ENCODE data around the gene CAPN14.
A peak's percentile ranks its signal among the peaks of the same experiment; 100 is the strongest.

Gene CAPN14

DNA sequence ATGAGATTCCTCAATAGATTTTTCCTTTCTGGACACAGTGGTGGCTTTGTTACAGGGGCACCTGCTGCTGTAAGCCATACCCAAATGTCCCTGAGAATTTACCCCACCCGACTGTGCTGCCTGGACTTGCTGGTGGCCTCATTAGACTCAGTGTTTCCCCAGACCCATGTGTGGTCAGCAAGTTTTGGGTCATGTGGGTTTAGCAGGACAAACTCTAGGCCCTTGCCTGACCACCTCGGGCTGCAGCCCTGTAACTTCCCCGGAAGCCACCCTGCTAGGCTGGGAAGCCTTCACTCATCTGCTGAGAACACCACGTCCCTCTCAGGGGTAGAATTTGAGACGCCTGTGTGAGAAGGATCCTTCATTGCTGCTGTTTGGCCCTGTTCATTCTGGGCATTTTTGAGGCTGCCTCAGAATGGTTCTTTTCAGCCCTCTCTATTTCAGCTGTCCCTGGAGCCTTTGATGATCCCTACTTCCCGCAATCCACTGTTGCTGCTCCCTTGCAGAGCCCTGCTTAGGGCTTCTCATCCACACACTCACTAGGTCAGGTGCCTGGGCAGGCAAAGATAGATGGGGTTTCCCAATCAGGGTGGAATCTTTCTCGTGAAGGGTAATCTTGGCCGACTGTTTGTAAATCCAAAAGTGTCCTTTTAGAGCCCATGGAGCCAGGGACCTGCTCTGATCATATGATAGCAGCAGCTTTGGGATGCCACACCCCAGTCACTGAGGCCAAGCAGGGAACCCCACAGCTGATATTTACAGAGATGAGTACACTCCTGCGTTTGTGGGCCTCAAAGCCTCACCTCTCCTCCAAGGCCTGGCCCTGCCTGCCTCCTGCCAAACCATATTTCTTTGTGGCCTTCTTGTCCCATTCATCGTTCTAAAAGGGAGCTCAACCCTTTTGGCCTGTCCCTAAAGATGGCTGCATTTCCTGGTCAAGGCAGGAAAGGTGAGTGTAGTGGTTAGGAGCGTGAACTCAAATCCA lies 23.4 kb upstream of the CAPN14 start:
- FAIRE-seq = no peak

DNA sequence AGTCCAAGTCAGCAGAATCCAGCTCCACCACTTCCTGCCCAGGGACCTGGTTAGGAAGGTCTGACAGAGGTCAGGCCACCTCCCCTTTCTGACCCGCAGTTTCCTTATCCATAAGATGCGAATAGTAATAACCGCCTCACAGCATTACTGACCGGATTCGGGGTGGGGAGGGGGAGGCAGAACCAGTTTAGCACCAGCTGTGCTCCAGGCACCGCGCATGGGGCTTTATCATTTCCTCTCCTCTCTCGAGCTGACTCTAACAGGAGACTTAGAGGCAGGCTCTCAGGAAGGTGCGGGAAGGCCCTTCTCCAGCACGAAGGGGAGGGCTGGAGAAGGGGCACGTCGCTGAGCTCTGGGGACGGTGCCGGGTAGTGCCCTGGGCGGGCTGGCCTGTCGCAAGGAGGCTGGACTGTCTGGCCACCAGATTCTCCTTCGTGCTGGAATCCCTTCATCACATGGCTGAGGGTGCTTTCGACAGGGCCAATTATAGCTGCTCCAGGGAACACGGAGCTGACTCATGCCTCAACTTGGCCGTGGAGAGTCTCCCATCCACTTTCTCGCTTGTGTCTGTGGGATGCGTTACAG lies 22.4 kb upstream of the CAPN14 start:
- FAIRE-seq = no peak

GRCh38 chr2:31238906-31239592 lies 21.7 kb upstream of the CAPN14 start:
- no peak for FAIRE-seq

GRCh38 chr2:31238126-31238905 lies 21.0 kb upstream of the CAPN14 start:
- FAIRE-seq = no peak

GRCh38 chr2:31237348-31238017 lies 20.2 kb upstream of the CAPN14 start:
- FAIRE-seq = peak; percentile 8

DNA sequence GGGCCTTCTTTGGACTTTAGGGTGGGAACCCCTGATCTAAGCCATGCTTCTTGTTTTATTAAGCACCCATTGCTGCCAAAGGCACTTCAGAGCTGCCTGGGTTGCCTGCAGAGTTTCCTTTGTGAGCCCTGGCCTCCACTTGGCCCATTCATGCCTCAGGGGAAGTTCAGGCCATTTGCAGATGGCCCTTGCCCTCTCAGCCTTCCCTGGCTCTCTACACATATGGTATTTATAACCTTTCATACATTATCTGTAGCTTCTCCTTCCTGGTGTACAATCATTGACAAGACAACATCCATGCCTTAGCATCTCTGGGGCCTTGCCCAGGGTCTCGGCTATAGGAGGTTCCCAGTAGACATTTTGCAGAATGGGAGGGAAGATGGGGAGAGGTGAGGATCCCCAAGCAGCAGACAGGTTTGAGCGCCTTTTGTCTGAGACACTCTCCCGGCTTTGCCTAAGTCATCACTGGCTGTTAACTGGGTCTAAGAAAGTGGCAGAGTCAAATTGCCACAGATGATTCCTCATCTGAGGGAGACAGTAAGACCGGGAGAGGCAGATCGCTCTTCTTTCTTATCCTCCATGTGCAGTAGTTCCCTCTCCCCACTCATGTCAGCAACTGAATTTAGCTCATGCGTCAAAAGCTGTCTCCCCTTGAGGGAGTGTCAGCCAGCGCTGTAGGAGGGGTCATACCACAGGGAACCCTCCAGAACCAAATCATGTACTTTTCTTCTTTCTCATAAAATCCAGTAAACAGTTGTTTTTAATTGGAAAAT lies 19.3 kb upstream of the CAPN14 start:
- no peak for FAIRE-seq

- no peak for FAIRE-seq
Measured at GRCh38 chr2:31235504-31235902, 18.2 kb upstream of the CAPN14 start.

GRCh38 chr2:31234683-31235503 lies 17.6 kb upstream of the CAPN14 start:
- FAIRE-seq = no peak

DNA sequence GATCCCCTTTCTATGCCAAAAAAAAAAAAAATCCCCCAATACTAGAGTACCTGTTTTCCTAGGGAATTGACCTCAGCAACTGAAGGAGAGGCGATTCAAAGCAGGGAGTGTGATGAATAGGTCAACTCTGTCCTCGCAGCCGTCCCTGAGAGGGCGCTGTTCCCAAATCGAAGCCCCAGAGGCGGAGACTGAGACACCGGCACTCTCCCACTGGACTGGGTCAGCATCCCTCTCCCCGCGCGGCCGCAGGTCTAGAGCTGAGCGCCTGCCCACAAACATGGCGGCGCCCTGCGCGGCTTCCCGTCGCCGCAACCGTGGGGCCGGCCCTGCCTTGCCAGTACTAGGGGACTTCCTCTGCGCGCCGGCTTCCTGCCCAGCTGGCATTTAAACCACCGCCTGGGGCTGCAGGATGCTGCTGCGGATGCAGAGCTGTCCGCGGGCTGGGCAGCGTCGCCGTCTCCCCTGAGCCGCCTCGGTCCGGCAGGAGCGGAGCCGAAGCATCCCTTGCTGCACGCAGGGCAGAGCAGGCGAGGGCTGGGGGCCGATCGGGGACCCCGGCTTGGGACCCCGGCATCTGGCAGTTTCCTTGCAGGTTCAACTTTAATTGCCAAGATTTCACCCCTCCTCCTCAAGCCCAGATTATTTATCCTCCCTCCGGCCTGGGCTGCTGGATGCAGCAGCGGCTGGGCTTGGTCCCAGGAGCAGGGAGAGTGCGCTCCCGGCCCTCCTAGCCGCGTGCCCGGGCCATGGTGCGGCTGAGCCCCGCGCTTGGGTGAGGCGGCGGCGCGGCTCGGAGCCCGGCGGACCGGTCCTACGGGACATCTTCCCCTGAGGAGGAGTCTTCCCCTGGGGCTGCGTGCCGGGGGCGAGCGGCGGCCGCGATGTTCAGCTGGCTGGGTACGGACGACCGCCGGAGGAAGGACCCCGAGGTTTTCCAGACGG lies 16.7 kb upstream of the CAPN14 start, which contains the start of gene EHD3:
EHD3 (plus strand) TSS at position 412 of the 942 bp plus-strand sequence; CDS start at position 882, 470 bp downstream.
- FAIRE-seq = peak; percentile 93

GRCh38 chr2:31233231-31233630 lies 15.9 kb upstream of the CAPN14 start:
- FAIRE-seq = no peak

GRCh38 chr2:31232586-31232985 lies 15.3 kb upstream of the CAPN14 start:
- FAIRE-seq = no peak

GRCh38 chr2:31231571-31232302 lies 14.4 kb upstream of the CAPN14 start:
- no peak for FAIRE-seq

DNA sequence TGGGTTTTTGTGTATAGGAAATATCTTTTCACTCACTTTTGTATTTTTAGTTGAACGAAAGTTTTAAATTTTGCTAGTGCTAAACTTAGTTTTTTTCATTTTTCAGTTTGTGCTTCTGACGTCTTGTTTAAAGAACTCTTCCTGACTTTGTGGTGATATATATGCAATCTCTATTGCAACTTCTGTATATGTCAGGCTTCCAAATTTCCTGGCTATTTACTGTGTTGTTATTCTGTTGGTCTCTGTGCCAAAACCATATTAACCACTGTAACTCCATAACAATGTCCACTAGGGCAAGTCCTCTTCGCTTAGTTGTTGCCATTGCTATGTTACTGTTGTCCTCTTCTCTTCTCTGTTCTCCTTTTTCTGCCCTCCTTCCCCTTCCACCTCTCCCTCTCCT lies 13.4 kb upstream of the CAPN14 start:
- no peak for FAIRE-seq

DNA sequence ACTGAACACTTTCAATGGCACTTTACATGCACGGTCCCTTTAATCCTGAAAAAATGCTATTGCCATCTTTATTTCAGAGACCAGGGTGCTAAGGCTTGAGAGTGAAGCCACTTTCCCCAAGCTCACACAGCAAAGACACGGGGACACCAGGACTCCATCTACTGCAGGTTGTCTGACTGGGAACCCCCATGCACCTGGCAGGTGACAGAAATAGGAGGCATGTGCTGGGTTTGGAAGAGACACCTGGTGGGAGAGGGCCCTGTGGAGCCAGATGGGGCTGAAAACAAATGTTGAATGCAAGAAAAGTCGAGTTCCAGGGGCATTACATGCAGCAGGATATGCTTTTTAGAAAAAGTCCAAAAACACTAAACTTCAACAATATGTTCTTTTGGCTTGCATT lies 11.4 kb upstream of the CAPN14 start:
- FAIRE-seq = no peak

DNA sequence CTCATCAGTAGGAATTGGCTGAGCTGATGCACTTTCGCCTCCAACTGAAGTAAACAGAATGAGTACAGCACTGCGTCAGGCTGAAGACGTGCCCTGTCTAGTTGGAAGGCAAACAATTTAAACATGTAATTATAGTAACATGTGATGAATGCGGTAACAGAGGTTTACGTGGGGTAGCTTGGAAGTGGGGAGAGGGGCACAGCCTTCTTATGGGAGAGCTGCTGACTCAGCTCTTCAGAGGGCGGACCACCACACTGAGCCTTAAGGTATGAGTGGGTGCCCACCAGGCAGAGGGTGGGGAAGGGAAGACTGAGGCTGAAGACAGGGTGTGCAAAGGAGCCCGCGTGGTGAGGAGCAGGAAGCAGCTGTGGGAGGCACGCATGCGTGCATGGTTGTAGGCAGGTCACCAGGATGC lies 10.4 kb upstream of the CAPN14 start:
- FAIRE-seq = no peak

DNA sequence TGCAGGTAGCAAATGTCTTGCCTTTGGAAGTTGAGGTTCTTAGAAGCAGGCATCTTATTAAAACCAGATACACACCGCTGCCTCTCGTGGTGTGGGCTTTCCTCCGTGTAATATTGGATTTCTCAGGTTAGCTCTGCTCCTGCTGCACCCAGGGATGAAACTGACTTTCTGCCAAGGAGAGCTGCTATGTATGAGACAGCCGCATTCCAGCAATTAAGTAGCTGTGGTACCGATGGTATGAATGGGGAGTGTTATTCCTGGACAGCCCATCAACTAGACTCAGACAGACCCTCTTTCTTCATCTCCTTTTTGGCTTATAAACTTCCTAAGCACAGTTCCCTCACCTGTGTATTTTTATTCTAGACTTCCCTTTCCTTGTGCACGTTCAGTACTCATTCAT lies 9.8 kb upstream of the CAPN14 start:
- FAIRE-seq = no peak

GRCh38 chr2:31226266-31226665 lies 9.0 kb upstream of the CAPN14 start:
- FAIRE-seq = no peak

DNA sequence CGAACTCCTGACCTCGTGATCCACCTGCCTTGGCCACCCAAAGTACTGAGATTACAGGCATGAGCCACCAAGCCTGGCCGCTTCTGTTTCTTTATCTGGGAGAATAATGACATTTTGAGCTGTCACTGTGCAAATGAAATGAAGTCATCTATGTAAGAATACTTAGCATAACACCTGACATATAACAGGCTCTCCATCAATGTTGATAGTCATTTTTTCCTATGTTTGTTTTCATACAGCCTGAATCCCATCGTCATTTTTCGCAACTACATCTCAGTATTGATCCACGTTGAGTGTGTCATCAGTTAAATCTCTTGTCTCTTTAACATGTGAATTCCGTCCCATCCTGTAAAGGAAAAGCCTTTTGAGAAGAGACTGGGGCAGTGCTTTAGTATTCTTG lies 6.4 kb upstream of the CAPN14 start:
- FAIRE-seq = no peak

- no peak for FAIRE-seq
Measured at GRCh38 chr2:31223026-31223425, 5.7 kb upstream of the CAPN14 start.
